Ammon's horn (tissue), 1 donor: ENCODE results near the gene KRT8.
A peak's percentile ranks its signal among the peaks of the same experiment; 100 is the strongest.
"Not testable (repeated sequence)": the region's sequence is repeated elsewhere in the genome, so short reads cannot be mapped to it uniquely, and the experiment has no call there.

Source experiments
- DNase-seq: peaks from one replicate; pipeline ENCODE4 v3.0.0-alpha.2; 2016; ENCODE audit warnings: low spot score

KRT8 gene

GRCh38 chr12:52874573-52875435 lies 30.1 kb downstream of the KRT8 start:
- no peak for DNase-seq

DNA sequence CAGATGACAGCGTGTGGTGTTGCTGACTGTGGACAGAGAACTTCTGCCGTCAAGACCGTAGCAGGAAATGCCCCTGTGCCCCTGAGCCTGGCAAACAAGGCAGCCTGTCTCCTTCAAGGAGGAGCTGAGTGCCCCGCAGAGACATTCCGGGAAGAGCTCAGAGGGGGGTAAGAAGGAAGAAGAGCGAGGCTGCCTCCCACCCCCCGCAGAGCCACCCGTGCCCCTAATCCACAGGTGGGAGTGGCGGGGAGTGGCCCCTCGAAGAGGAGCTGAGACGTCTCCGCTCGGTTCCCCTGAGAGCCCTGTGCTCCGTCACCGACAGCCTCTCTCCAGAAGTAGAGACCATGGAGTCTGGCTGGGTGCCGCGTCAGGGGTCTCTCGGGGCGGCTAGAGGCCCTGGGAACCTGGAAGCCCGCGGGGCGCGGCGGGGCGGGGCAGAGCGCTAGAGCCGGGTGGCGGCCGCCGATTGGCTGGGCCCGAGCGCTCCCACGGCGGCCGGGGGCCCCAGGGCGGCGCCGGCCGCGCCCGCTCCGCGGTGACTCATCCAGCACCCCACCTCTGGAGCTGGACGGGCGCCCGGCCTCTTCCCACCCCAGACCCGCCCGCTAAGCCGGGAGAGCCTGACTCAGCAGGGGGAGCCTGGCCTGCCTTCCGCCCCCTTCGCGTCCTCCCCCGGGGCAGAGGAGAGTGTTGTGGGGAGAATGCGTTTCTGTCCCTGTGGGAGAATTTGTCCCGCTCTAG lies 30.9 kb downstream of the KRT8 start:
- DNase-seq, result peak; percentile 30

- no peak for DNase-seq
Observed at GRCh38 chr12:52873513-52873831, 31.4 kb downstream of the KRT8 start.

- no peak for DNase-seq
Observed at GRCh38 chr12:52872644-52873389, 32.1 kb downstream of the KRT8 start.

DNA sequence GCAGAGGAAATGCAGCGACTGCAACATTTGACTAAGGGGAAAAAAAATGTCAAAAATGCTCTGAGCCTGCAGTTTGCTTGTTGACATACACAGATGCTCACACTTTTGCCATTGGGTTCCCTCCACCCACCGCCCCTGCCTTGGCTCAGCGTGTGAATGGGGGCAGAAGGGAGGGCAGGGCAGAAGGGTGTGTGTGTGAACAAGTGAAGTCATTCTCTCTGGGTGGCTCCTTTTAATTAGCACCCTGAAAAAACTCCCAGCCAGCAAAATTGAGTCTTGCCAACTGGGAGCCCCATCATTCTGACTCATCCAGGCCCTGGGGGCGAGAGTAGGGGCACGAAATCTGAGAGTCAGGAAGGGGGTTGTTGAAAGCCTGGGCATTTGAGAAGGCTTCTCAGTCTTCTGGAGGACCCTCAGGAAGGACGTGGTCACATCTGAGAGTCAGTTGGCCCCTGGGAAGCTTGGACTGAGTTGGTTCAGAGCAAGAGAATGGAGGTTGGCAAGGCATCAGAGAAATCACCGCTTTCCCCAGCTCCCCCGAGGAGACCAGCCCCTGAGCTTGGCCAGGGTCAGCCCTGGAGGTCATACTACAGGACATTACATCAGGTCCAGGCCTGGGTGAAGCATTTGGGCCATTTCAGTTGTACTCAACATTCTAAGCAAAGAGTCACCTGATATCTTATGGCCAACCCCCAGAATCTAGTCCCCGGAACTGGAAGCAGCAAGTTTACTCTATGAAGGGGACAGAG lies 33.4 kb downstream of the KRT8 start:
- peak; percentile 35 for DNase-seq

- peak; percentile 26 for DNase-seq
Observed at GRCh38 chr12:52870361-52871290, 34.2 kb downstream of the KRT8 start.

DNA sequence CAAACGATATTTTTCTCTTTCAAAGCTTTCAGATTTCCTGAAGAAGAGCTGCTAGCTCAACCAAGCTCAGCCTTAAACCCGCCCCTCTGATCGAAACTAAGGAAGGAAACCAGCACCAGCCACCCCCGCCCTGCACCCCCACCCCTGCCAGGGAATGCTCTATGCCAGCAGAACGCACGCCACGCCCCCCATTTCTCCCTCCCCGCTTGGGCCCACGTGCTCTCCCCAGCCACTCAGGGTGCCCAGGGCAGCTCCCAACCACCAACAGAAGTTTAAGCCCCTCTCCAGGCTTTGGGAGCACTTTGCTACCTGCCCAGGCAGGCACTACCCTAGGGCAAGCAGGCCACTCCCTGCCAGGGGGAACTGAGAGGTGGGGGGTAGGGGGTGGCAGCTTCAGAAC lies 37.2 kb downstream of the KRT8 start:
- peak; percentile 38 for DNase-seq

- no peak for DNase-seq
Observed at GRCh38 chr12:52867152-52867551, 37.7 kb downstream of the KRT8 start.

- DNase-seq, result peak; percentile 62
Observed at GRCh38 chr12:52865090-52865944, 39.6 kb downstream of the KRT8 start.

GRCh38 chr12:52862023-52862422 lies 42.9 kb downstream of the KRT8 start:
- DNase-seq, result no peak

DNA sequence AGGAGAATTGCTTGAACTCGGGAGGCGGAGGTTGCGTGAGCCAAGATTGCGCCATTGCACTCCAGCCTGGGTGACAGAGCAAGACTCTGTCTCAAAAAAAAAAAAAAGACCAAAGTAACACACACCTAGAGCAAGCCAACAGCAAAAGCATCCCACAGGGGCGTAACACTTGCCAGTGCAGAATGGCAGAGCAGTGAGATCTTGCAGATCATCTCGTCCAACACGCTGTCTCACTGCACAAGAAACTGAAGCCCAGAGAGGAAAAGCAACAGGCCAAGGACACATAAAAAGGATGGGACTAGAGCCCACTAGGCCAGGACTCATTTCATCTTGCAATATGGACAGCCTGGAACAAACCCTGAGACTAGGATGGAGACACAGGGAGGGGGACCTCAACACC lies 43.4 kb downstream of the KRT8 start:
- DNase-seq, result no peak

DNA sequence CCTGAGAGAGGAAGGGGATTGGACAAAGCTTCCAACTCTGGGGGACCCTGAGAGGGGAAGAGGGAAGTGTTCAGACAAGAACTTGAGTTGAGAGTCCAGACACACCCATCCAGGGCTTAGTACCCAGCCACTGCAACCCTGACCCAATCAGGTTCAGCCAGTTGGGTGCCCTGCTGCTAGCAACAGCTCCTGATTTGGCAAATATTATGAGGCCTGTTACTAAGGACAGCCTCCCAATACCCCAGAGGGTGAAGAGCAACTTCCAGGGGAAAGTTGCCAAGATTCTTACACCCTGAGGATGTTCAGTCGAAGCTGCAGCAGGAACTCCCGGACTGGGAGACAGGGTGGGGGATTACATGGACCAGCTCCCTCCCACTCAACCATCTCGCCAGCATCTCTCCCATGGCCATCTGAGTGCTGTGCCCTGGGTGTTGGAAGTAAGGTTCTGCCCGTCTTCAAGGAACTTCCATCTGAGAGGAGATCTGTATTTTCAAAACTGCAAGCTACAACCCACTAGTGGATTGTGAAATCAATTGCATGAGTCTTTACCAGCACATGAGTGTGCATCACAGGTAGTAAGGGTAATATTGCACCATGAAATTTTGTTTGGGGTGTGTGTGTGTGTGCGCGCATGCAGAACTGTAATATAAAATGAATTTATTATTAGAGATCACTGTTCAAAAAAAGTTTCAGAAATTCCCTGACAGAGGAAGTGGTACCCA lies 44.6 kb downstream of the KRT8 start:
- DNase-seq, result no peak

DNA sequence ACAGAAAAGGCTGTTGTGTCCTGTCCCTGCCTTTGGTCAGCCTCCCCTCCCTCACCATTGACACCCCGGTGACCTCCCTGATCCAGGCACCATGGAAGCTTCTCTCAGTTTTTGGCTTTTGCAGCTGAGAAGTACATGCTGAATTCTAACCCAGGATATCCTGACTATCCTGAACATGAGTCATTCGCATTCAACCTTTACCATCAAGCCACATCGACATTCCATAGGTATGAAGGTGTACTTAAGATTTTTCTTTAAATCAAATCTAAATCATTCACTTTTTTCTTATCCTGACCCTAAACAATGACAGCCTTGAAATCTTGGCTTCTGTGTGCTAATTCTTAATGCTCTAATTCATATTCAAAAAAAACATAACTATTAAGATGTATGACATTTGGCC lies 47.4 kb downstream of the KRT8 start:
- DNase-seq, result no peak

GRCh38 chr12:52856787-52857186 lies 48.1 kb downstream of the KRT8 start:
- DNase-seq, result no peak

- DNase-seq, result not testable (repeated sequence)
Observed at GRCh38 chr12:52856077-52856476, 48.8 kb downstream of the KRT8 start.

DNA sequence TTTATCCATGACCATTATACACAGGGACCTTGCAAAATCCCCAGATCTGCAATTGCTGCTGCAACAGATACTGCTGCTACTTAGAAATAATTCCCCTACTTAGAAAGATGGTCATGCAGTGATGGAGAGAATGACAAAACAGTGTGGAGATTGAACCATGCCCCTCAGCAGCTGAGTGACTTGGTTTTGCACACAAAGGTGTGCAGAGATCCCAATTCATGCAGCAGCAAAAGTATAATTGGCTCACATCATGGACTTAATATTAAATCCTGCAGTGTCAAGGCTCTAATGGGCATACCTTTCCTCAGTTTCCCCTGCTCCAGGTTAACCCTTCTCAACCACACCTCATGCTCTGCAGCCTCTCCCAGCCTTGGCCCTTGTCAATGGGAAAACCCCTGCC lies 53.1 kb downstream of the KRT8 start:
- no peak for DNase-seq

- no peak for DNase-seq
Observed at GRCh38 chr12:52850681-52851080, 54.2 kb downstream of the KRT8 start.

DNA sequence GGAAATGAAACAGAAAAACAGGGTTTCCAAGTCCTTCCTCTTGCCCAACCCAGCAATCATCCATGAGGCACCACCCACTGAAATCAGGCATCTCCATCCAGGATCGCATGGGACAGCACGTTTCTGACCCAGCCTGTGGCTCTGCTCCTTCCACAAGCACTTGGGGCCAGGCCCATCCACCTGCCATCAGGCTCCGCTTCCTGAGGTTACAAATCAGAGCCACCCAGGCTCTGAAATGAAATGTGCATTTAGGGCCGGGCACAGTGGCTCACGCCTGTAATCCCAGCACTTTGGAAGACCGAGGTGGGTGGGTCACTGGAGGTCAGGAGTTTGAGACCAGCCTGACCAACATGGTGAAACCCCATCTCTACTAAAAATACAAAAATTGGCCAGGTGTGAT lies 55.4 kb downstream of the KRT8 start:
- no peak for DNase-seq

GRCh38 chr12:52848661-52849255 lies 56.1 kb downstream of the KRT8 start, which contains the start of gene KRT78:
Gene KRT78, minus strand, starts transcription at chr12:52848994. Its CDS starts 64 bp downstream, at chr12:52848930.
- DNase-seq, result no peak
